ENCODE measurements around the gene ABCC8.

DNA sequence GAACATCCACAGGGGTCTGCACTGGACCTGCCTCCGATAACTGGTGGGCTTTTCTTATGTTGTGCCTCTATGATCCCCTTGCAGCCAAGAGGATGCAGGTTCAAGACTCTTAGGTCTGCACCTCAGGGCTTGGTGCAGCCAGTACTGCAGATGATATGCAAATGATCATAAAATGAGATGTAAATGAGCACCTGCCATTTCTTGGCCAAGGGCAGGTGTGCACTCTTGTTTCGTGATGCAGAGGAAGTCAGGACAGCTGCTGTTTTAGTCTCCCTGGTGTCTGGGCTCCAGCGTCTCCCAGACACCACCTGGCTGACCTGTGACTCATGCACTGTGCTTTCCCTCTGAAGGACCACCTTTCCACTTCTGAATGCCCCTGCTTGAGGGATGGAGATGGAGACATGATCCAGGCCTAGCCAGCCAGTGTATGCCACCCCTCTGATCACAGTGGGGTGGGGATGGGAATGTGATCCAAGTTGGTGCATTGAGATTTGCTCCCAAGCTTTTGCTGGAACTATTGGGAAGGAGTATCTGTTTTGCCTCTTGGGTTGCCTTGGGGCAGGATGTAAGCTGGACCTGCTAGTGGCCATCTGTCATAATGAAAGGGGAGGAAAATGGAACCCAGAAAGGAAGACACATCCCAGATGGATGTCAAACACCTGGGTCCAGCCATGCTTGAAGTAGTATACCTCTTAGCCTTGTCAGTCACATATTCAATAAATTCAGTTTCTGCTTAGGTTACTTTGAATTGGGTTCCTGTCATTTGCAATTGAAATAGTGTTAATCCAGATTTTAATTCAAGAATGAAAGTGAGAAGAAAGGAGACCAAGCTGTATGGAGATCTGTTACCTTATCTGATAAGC, 84.9 kb downstream of the ABCC8 start:
- TF ChIP-seq, protein P1, sequence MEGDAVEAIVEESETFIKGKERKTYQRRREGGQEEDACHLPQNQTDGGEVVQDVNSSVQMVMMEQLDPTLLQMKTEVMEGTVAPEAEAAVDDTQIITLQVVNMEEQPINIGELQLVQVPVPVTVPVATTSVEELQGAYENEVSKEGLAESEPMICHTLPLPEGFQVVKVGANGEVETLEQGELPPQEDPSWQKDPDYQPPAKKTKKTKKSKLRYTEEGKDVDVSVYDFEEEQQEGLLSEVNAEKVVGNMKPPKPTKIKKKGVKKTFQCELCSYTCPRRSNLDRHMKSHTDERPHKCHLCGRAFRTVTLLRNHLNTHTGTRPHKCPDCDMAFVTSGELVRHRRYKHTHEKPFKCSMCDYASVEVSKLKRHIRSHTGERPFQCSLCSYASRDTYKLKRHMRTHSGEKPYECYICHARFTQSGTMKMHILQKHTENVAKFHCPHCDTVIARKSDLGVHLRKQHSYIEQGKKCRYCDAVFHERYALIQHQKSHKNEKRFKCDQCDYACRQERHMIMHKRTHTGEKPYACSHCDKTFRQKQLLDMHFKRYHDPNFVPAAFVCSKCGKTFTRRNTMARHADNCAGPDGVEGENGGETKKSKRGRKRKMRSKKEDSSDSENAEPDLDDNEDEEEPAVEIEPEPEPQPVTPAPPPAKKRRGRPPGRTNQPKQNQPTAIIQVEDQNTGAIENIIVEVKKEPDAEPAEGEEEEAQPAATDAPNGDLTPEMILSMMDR (IDR thresholded peaks at IDR 0.05), result no peak
- no peak for TF ChIP-seq EZH2 (IDR thresholded peaks at IDR 0.05; ENCODE audit: borderline replicate concordance, insufficient read depth, low read depth, low read length, poor library complexity, severe bottlenecking)

All from B cell (primary cell).